ENCODE results near the gene CEP170B.

GRCh38 chr14:104845033-104845666 is 19.9 kb upstream of the CEP170B start:
- TF ChIP-seq CTCF (IDR thresholded peaks at IDR 0.05) (no peak), POLR2AphosphoS5 (IDR thresholded peaks at IDR 0.05) (no peak), POLR2A (IDR thresholded peaks at IDR 0.05) (no peak)

All from prostate gland (tissue), 2 donors.